Measurements from ENCODE around the gene HABP4. TPM values are rescaled to one million over a fixed set of nuclear protein-coding genes. Genes with fewer than 3 reads are reported as not detected.

HABP4 gene
- total RNA-seq, 1 donor from 2014 or later = 15.4 TPM

DNA sequence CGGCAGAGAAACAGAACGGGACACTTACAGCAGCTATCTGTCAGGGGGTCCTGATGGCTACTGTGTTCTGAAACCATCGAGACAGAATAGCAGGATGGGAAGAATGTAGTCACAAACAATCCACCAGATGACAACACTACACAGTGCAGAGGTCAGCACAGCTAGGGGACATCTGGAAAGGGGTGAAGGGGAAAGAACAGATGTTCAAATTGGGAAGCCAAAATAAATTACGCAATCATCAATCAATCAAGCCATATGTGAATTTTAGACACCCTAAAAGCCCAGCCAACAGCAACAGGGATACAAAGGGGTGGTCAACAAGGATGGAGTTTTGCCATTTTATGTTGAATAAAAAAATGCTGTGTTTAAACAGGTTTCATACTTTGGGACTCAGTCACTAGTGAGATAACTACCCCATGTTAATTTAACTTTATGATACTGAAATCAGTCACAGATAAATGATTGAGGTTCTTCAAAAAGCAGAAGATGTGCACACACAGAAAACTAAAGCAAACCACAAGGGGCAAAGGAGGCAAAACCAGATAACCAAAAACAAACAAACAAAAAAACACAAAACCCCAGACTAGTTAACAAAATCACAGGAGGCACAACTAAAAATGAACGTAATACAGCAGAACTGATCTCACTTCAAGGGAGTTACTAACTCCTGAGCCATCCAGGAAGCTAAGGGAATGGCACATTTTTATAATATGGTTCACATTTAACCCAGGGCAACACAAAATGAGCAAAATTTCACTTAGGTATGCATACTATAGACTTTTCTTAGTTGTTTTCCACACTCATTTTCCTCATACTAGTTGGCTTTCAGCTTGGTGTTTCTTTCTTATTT lies 65.9 kb downstream of the HABP4 start:
- no peak for DNase-seq (ENCODE audit: low spot score in 2 of 2, unreplicated experiment in 2 of 2)
- no peaks in the 10 kb centered on the region for H3K9me3 Mint-ChIP-seq
- H3K27me3 Mint-ChIP-seq (ENCODE audit: low read depth) = no peaks in the 10 kb centered on the region

DNA sequence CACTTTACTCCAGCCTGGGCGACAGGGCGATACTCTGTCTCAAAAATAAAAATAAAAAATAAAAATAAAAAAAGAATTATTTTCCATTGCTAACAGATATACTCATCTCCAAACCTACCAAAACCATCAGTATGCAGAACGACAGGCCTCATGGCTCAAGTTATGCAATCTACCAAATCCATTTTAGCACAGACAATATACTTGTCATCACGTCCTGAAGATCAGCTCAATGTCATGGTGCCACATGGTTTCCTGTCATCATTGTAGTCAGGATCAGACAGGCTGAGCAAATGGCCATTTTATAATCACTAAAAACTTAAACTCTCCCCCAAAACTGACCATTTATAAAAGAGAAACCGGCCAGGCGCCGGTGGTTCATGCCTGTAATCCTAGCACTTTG lies 69.1 kb downstream of the HABP4 start:
- peaks cover 32% of the 10 kb centered on the region for H3K36me3 Mint-ChIP-seq
- TF ChIP-seq, protein P1, sequence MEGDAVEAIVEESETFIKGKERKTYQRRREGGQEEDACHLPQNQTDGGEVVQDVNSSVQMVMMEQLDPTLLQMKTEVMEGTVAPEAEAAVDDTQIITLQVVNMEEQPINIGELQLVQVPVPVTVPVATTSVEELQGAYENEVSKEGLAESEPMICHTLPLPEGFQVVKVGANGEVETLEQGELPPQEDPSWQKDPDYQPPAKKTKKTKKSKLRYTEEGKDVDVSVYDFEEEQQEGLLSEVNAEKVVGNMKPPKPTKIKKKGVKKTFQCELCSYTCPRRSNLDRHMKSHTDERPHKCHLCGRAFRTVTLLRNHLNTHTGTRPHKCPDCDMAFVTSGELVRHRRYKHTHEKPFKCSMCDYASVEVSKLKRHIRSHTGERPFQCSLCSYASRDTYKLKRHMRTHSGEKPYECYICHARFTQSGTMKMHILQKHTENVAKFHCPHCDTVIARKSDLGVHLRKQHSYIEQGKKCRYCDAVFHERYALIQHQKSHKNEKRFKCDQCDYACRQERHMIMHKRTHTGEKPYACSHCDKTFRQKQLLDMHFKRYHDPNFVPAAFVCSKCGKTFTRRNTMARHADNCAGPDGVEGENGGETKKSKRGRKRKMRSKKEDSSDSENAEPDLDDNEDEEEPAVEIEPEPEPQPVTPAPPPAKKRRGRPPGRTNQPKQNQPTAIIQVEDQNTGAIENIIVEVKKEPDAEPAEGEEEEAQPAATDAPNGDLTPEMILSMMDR (IDR thresholded peaks at IDR 0.05; ENCODE audit: unreplicated experiment) = no peak
- H3K27me3 Mint-ChIP-seq (ENCODE audit: low read depth) = no peaks in the 10 kb centered on the region
- DNase-seq (ENCODE audit: low spot score in 2 of 2, unreplicated experiment in 2 of 2) = no peak
- no peak overlapping the region for H3K27ac Mint-ChIP-seq
- H3K4me1 Mint-ChIP-seq = no peaks in the 10 kb centered on the region
- no peak overlapping the region for H3K4me3 Mint-ChIP-seq
- H3K9me3 Mint-ChIP-seq = no peaks in the 10 kb centered on the region

More for the DNA sequence above, 65.9 kb downstream of the HABP4 start:
- TF ChIP-seq, protein P1 (IDR thresholded peaks at IDR 0.05; ENCODE audit: unreplicated experiment) = no peak
- Mint-ChIP-seq H3K36me3 (peaks cover 19% of the 10 kb centered on the region), H3K27ac (no peak overlapping the region), H3K4me1 (no peaks in the 10 kb centered on the region), H3K4me3 (no peak overlapping the region)

DNA sequence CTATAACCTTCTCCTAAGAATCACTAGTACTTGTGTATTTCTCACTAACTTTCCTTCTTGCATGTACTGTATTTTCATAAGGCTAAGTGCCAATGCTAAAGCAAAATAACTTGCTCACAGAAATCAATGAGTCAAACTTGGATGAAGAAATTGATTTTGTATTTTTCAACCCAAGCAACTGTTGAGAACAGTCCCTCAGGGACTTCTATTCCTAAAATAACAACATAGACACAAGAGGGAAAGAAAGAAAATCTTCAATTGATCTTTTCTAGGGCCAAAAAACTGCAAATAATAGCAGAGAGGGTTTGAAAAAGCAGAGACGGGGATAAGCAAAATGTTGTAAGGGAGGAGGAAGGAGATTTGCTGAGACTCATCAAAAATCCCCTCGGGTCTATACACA lies 69.8 kb downstream of the HABP4 start:
- no peaks in the 10 kb centered on the region for H3K4me1 Mint-ChIP-seq
- no peak for DNase-seq (ENCODE audit: low spot score in 2 of 2, unreplicated experiment in 2 of 2)
- H3K9me3 Mint-ChIP-seq = no peaks in the 10 kb centered on the region
- peaks cover 33% of the 10 kb centered on the region for H3K36me3 Mint-ChIP-seq
- no peak overlapping the region for H3K27ac Mint-ChIP-seq
- TF ChIP-seq, protein P1 (IDR thresholded peaks at IDR 0.05; ENCODE audit: unreplicated experiment) = no peak
- H3K27me3 Mint-ChIP-seq (ENCODE audit: low read depth) = no peaks in the 10 kb centered on the region
- no peak overlapping the region for H3K4me3 Mint-ChIP-seq

DNA sequence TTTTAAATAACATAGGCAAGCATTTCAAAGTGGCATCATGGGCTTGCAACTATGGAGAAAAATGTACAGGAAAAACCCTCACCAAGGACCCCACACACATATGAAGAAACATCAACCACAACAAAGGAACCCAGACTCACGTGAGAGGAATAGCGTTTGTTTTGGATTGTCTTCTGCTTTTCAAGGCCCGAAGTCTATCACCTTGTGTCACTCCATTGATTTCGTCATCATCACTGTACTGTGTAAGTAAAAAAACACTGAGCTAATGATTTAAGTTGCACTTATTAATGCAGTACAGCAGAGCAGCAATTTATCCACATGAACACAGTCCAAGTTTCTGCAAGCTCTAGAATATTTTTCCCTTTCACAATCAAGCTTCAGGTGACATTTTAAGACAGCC lies 72.4 kb downstream of the HABP4 start:
- Mint-ChIP-seq H3K4me3 (no peak overlapping the region), H3K27ac (no peak overlapping the region)
- TF ChIP-seq, protein P1 (IDR thresholded peaks at IDR 0.05; ENCODE audit: unreplicated experiment) = no peak

DNA sequence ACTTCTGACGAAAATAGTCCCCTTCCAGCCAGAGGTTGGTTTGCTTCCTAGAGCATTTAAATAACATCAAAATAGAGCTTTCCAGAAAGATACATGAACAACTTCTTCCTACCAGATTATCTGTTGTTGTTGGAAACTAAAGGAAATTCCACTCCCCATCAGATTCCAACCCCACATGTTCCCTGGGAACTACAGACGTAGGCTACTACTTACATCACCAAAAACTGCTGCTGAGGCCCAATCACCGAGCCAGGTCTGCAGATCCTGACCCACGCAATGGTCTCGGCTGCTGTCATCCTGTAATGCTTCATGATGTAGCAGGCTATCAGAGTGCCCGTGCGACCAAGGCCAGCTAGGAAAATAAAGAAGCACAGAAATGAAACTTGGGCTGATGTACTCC lies 73.4 kb downstream of the HABP4 start:
- no peaks in the 10 kb centered on the region for H3K27me3 Mint-ChIP-seq (ENCODE audit: low read depth)
- H3K9me3 Mint-ChIP-seq = no peaks in the 10 kb centered on the region
- TF ChIP-seq, protein P1 (IDR thresholded peaks at IDR 0.05; ENCODE audit: unreplicated experiment) = no peak
- peaks cover 48% of the 10 kb centered on the region for H3K36me3 Mint-ChIP-seq
- no peak for DNase-seq (ENCODE audit: low spot score in 2 of 2, unreplicated experiment in 2 of 2)
- H3K4me1 Mint-ChIP-seq = no peaks in the 10 kb centered on the region
- no peak overlapping the region for H3K4me3 Mint-ChIP-seq
- no peak overlapping the region for H3K27ac Mint-ChIP-seq

More for the DNA sequence above, 72.4 kb downstream of the HABP4 start:
- Mint-ChIP-seq H3K4me1 (no peaks in the 10 kb centered on the region), H3K36me3 (peaks cover 46% of the 10 kb centered on the region), H3K9me3 (no peaks in the 10 kb centered on the region), H3K27me3 (ENCODE audit: low read depth) (no peaks in the 10 kb centered on the region)
- DNase-seq (ENCODE audit: low spot score in 2 of 2, unreplicated experiment in 2 of 2) = no peak

All from mesothelial cell of epicardium (in vitro differentiated cells).